HG03045 (cell line): Measurements from ENCODE around the gene RRAD.

Experiments
- ATAC-seq: cut with Tn5 transposase; IDR thresholded peaks from one replicate; pipeline ENCODE4 v1.9.1; 2021; ENCODE audit warnings: mild to moderate bottlenecking, moderate library complexity; ENCODE audit not compliant: unreplicated experiment

The RRAD gene

DNA sequence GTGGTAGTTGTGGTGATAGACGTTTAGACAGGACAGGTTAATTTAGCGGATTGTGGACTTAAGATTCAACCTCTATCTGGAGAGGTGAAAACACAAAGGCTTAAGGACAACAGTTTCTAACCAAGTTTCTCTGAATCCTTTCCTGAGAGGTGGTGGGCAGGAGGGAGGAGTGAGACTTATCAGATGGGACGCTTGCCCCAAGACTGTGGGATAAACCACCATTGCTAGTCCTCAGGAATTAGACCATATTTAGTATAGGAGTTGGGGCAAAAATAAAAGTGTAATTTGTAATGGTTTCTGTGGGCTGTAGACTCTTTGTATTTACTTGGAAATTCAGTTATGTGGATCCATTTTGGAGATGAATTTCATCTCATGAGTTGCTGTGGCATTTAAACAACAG is 38.4 kb downstream of the RRAD start:
- no peak for ATAC-seq

DNA sequence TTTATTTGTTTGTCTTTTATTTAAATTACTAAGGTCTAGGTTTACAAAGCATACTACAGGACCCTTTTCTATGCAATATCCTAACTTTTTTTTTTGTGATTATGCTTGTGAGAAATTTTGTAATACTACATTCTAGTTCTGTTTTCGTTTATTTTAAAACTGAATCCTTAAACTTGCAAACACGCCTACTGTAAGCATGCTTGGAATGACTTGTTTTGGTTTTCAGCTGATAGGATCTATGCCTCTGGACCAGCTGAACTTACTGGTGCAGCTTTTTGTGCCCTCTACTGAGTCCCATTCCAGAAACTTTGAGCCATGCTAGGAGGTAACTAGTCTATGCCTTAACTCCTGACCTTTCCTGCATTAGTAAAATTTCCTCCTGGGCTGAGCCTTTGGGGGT is 39.0 kb downstream of the RRAD start:
- ATAC-seq = no peak

DNA sequence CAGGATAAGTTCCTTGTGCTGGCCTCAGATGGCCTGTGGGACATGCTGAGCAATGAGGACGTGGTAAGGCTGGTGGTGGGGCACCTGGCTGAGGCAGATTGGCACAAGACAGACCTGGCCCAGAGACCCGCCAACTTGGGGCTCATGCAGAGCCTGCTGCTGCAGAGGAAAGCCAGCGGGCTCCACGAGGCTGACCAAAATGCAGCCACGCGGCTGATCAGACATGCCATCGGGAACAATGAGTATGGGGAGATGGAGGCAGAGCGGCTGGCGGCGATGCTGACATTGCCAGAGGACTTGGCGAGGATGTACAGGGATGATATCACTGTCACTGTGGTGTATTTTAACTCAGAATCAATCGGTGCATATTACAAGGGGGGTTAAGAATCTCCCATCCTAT is 39.8 kb downstream of the RRAD start:
- no peak for ATAC-seq

DNA sequence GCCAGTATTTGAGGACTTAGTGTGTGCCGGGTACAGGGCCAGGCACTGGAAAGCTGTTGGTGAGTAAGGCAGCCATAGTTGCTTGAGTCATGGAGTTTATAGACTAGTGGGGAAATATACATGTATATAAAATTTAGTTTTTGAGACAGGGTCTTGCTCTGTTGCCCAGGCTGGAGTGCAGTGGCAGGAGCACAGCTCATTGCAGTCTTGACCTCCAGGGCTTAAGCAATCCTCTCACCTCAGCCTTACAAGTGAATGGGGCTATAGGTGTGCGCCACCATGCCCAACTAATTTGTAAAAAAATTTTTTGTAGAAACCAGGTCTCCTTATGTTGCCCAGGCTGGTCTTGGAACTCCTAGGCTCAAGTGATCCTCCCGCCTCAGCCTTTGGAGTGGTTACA is 42.6 kb downstream of the RRAD start:
- ATAC-seq = no peak

DNA sequence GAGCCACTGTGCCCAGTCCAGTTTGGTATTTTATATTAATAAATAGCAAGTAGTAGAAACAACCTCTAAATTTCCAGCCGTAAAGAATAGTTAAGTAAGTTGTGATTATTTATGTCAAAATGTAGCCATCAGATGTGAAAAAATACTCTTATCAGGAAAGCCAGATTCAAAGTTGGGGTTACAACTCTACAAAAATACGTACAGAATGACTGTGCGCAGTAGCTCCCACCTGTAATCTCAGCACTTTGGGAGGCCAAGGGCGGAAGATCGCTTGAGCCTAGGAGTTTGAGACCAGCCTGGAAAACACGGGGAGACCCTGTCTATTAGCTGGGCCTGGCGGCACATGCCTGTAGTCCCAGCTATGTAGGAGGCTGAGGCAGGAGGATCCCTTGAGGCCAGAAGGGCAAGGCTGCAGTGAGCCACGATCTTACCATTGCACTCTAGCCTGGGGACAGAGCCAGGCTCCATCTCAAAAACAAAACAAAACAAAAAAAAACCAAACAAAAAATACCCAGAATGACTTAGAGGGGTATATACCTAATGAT is 43.3 kb downstream of the RRAD start:
- no peak for ATAC-seq

DNA sequence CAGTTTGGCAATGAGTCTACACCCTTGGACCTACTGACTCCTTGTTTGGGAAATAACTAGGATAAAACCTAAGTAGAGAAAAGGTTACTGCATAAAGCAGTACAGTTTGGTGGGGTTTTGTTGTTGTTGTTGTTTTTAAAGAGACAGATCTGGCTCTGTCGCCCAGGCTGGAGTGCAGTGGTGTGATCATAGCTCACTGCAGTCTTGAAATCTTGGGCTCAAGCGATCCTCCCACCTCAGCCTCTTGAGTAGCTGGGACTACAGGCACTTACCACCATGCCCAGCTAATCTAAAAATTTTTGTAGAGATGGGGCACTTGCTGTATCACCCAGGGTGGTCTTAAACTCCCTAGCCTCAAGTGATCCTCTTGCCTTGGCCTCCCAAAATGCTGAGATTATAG is 43.8 kb downstream of the RRAD start:
- ATAC-seq = no peak

DNA sequence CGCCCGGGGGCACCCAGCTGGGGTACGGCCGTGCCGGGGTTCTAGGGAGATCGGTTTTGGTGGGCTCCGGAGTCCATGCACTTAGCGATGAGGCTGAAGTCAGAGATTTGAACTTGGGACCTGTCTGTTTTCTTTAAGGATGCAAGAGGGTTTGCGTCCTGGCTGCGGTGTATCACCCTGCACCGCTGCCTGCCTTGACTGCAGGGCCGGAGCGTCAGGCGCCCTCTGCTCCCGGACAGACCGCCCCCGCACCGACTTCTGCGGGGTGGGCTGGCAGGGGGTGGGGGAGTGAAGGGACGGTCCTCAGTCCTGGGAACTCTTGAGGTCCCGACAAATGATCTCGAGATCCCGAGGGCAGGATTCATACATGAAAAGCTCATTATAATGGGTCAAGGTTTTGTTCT is 44.3 kb downstream of the RRAD start:
- ATAC-seq = peak; percentile 6

DNA sequence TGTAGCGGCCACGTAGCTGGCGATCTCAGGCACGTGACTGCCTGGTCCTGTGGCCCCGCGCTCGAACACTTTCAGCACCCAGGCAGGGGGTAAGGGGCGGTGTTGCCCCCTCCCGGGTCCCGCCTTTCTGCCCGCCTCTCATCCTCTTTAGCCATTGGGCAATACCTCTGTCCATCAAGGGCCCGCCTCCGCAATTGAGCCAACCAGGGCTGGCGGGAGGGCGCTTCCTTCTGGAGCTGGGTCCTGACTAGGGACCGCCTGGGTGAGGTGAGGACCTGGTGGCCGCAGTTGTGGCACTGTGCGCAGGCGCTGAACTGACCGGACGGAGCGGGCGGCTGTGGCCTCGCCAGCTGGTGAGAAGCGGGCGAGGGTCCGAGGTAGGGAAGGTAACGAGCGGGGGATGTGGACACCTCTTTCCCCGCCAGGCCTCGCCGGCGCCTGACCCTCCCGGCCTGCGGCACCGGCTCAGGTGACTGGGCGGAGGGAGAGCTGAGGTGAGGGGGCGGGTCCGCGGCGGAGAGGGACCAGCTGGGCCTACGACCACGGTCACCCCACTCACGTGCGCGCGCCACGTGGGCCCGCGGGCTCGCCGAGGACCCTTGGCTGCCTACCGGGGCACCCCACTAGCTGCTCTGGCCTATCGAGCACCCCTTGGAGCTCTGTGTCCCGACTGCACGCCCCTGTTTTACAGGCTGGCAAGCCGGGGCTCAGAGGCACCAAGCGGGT is 44.9 kb downstream of the RRAD start, which contains the start of gene PDP2:
PDP2 (plus strand) TSS at position 228 of the 726 bp plus-strand sequence. CDS start 3,770 bp downstream, outside the sequence.
- peak; percentile 98 for ATAC-seq

DNA sequence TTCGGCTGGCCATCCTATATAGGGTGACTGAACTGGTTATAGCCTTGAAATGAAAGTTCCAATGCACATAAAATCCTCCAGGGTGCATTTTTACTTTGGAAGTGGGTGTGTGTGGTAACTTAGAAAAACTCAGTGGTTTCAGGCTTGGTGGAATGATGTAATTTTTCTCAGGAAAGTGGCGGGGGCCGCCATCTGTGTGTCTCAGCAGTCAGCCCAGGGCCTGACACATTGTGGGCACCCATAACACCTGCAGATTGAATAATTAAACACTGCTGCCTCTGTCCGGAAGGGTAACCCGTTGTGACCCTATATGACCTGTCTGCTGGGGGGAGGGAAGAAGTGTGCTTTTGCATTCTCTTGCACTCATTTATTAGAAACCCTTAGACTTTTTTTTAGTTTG is 47.3 kb downstream of the RRAD start:
- no peak for ATAC-seq

DNA sequence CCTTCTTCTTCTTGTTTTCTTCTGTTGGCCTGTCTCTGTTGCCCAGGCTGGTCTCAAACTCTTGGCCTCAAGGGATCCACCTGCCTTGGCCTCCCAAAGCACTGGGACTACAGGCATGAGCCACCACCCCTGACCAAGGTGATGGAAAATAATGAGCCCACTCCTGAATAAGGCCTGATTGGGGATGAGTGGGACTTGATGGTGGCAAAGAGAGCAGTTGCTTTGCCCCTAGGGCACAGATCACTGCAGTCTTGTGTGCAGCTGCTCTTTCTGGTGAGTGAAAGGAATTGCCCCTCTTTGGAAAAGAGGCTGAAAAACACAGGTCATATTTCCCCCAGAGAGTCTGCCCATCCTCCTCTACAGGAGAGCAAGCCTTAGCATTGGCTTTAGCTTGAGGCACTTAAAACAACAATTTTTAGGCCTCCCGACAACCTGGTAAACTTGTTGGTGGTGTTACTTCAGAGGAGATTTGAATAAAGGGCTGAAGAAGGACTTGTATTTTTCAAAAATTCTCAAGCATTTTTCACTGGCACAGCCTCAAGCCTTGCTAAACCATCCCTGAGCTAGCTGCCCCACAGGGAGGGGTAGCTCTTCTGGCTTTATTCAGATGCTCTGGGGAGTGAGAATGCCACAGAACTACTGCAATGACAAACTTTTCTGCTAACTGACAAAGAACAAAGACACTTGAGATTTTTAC is 51.1 kb downstream of the RRAD start:
- no peak for ATAC-seq

DNA sequence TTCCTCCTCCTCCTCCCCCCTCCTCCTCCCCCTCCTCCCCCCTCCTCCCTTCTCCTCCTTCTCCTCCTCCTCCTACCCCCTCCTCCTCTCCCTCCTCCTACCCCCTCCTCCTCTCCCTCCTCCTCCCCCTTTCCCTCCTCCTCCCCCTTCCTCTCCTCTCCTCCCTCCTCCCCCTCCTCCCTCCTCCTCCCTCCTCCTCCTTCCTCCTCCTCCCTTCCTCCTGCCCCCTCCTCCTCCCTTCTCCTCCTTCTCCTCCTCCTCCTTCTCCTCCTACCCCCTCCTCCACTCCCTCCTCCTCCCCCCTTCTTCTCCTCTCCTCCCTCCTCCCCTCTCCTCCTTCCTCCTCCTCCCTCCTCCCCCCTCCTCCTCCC is 51.7 kb downstream of the RRAD start:
- no peak for ATAC-seq

DNA sequence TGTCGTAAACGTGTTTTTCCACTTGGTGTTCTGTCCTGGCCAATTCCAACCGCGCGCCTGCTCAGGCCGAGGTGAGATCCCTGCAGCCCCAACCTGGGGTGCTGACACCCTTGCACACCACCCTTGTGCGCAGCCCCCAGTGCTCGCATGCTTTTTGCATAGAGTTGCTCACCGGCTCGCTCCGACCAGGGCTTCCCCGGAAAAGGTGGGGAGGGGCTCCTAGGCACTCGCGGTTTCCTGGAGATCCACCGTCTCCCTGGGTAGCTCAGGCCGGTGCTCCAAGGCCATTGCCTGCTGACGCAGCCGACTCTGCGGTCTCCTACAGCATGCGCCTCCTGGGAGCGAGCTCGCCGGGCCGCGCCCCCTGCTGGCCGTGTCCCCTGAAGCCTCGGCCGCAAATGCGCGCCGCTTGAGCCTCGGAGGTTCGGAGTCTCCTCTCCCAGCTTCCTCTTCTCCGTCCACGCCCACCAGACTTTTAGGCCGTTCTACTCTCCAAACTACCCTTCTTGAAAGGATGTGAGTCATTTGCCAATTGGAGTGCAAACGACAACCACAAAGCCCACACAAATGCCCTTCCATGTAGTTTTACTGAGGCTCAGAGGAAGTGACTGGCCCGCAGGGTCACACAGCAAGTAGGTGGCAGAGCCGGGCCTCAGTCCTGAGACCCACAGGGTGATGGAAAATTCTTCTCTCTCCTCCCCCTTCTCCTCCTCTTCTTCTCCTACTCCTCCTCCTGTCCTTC is 52.2 kb downstream of the RRAD start:
- ATAC-seq = peak; percentile 94

DNA sequence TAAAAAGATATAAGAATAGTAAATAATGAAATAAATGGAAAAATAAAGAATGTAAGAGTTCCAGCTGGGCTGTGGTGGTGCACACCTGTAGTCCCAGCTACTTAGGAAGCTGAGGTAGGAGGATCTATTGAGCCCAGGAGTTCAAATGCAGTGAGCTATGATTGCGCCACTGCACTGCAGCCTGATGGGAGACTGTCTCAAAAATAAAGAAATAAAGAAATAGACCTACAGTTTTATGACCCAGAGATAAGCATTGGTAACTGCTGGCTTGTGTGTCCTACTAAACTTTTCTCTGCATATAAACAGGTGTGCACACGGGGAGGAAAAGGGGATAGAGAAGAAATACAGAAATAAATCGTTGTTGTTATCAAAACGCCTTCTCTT is 52.8 kb downstream of the RRAD start:
- ATAC-seq = no peak

DNA sequence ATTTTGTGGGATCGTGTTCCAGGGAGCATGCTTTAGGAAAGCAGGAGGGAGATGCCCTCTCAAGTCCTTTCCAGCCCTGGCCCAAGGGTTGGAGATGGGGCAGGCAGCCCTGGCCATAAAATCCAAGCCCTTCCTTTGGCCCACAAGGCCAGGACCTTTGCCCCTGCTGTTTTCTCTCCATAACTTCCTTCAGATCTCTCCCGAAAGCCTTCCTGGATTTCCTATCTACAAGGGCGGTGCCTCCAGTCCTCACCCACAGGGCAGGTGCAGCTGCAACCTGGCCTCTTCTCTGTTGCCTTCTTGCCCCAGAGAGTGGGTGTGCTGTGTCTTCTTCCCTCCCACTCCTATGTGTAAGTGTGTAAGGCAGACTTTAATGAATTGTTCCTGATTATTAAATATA is 53.5 kb downstream of the RRAD start:
- ATAC-seq = no peak
